Renal cortex interstitium (tissue), 15 donors: ENCODE data around the gene WBP2NL. TPM values are rescaled to one million over a fixed set of nuclear protein-coding genes. Genes with fewer than 3 reads are reported as not detected.
"Not testable (repeated sequence)": the region's sequence is repeated elsewhere in the genome, so short reads cannot be mapped to it uniquely, and the experiment has no call there.

Experiments used
- DNase-seq, 11 donors: peaks; one replicate each; pipeline ENCODE4 v3.0.0-alpha.2; 2013; ENCODE audit warnings: low read depth in 9 of 11, low spot score in 4 of 11; ENCODE audit errors: extremely low read depth in 1 of 11
- long read RNA-seq, 16 experiments: transcript quantifications; one replicate each; lab custom pipeline, GENCODE V29; 2026
- polyA plus RNA-seq, 3 donors: library from polyadenylated mRNA; unstranded; fragments of 120-200 nt; gene quantifications; one replicate each; pipeline ENCODE4 v1.2.1, GENCODE V29; 2013; ENCODE audit not compliant: insufficient read length in 3 of 3

Gene WBP2NL, protein sequence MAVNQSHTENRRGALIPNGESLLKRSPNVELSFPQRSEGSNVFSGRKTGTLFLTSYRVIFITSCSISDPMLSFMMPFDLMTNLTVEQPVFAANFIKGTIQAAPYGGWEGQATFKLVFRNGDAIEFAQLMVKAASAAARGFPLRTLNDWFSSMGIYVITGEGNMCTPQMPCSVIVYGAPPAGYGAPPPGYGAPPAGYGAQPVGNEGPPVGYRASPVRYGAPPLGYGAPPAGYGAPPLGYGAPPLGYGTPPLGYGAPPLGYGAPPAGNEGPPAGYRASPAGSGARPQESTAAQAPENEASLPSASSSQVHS
- polyA plus RNA-seq = 1 to 10 TPM; 3.3 to 7.4 (median 4.1) TPM
- long read RNA-seq, donor 1, partial matches to known transcripts = 0 of 1 reads
- long read RNA-seq, donor 1, other reads (novel, unspliced or antisense) = 0 of 1 reads
- long read RNA-seq, donor 2 = 0 reads
- long read RNA-seq, donor 3, partial matches to known transcripts = 40 of 48 reads
- long read RNA-seq, donor 3, other reads (novel, unspliced or antisense) = 7 of 48 reads
- long read RNA-seq, donor 4, partial matches to known transcripts = 18 of 21 reads
- long read RNA-seq, donor 4, other reads (novel, unspliced or antisense) = 0 of 21 reads
- long read RNA-seq, donor 5, partial matches to known transcripts = 42 of 52 reads
- long read RNA-seq, donor 5, other reads (novel, unspliced or antisense) = 10 of 52 reads
- long read RNA-seq, donor 6 = 0 reads
- long read RNA-seq, donor 7, partial matches to known transcripts = 0 of 5 reads
- long read RNA-seq, donor 7, other reads (novel, unspliced or antisense) = 5 of 5 reads
- long read RNA-seq, donor 8, partial matches to known transcripts = 0 of 1 reads
- long read RNA-seq, donor 8, other reads (novel, unspliced or antisense) = 0 of 1 reads
- long read RNA-seq, donor 9, partial matches to known transcripts = 9 of 9 reads
- long read RNA-seq, donor 9, other reads (novel, unspliced or antisense) = 0 of 9 reads
- long read RNA-seq, donor 10, partial matches to known transcripts = 32 of 32 reads
- long read RNA-seq, donor 10, other reads (novel, unspliced or antisense) = 0 of 32 reads
- long read RNA-seq, donor 11 = 0 reads
- long read RNA-seq, donor 12 = 0 reads
- long read RNA-seq, donor 13, partial matches to known transcripts = 7 of 7 reads
- long read RNA-seq, donor 13, other reads (novel, unspliced or antisense) = 0 of 7 reads
- long read RNA-seq, donor 14, partial matches to known transcripts = 0 of 6 reads
- long read RNA-seq, donor 14, other reads (novel, unspliced or antisense) = 6 of 6 reads
- long read RNA-seq, donor 15, partial matches to known transcripts = 8 of 8 reads
- long read RNA-seq, donor 15, other reads (novel, unspliced or antisense) = 0 of 8 reads
- long read RNA-seq, donor 16, partial matches to known transcripts = 52 of 64 reads
- long read RNA-seq, donor 16, other reads (novel, unspliced or antisense) = 12 of 64 reads

DNA sequence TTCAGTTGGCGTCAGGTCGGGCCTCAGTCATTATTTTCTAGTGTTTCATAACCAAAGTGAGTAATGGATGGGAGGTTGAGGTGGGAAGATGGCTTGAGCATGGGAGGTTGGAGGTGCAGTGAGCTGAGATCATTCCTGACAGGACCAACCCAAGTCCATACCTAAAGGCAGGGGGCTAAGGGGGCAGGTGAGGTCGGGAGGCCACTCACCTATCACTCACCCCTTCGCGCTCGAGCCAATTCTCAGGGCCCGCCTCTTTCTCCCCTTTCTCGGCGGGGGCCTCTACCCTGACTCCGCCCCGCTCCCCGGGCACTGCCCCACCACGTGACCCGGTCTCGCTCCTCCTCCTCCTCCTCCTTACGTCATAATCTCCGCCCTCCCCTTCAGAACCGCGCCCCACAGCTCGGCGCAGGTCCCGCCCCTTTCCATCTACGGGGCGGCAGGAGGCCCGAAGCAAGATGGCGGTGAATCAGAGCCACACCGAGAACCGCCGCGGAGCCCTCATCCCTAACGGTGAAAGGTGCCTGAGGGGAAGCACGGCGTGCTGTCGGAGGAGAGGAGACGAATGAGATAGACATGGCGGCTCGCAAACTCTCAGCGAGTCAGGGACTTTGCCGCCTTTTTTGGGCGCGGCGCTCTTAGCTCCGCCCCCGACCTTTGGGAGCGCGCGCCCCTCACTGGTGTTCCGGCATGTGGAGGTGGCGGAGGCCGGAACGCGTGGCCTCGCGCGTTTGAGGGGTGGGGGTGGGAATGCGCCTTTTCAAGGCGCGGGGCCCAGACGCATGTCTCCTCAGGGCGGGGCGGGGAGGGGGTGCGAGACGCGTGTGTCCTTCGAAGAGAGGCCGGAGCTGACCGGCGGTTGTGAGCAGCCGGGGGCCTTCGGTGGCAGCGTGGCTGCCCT, at the start of gene WBP2NL:
TSS of gene WBP2NL (plus strand) at position 428 of the 901 bp plus-strand sequence. CDS start at position 459, 31 bp downstream.
- DNase-seq = peak in 10 of 11 donors; percentile 55 to 75 (median 66)

DNA sequence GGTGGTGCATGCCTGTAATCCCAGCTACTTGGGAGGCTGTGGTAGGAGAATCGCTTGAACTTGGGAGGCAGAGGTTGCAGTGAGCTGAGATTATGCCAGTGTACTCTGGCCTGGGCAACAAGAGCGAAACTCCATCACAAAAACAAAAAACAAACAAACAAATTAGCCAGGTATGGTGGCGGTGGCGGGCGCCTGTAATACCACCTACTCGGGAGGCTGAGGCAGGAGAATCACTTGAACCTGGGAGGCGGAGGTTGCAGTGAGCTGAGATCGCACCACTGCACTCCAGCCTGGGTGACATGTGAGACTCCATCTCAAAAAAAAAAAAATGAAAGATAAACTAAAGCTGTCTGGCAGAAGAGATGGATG, 49.7 kb upstream of the WBP2NL start:
- DNase-seq = not testable (repeated sequence)

DNA sequence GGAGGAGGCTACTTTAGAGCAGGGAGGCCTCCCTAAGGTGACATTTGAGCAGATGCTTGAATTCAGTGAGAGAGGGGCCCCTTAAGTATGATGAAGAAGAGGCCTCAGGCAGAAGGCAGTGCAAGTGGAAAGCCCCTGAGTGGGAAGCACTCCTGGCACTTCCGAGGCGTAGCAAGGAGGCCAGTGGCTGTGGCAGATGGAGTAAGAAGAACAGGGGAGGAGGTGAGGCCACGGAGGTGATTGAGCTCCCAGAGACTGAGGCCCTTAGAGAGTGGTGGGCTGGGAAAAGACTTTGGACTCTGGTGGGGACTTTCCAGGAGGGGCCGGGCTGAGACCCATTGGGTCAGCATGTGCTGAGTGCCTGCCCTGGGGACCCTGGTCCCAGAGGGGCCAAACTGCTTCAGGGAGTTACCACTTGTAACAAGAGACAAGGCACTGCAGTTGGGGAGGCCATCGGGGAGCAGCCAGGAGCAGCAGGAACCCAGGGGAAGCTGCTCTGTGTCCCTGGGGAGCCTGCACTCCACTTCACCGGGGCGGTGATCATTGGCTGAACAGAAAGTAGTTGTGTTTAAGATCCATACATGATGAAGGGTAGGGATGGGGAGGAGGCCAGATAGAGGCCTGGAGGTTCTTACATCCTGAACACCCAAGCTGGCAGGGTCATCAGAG, 49.2 kb upstream of the WBP2NL start:
- no peak for DNase-seq

DNA sequence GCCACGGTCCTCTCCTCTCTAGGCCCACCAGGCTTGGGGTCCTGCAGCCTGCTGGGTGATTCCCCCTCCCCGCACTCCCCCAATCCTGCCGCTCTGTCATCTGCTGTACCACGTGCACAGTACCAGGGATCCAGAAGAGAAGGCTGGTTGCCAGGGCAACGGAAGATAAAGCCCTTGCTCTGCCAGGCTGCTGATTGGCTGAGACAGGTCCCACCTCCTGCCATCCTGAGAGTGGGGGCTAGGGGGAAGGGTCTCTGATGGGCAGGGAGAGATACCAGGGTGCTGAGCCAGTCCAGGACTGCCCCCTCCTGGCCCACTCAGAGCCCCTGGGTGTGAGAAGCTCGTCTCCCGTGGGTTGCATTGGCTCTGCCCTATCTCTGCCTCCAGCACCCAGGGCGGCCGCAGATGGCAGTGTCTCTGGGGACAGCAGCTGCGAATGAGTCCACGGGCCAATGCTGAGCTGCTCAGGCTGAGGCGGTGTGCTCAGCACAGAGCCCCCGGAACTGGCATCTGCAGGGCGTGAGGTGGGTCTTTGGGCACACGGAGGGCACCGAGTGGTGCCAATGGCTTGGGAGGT, 46.6 kb upstream of the WBP2NL start, which contains the start of gene SMIM45:
TSS of gene SMIM45 (plus strand) at position 253 of the 577 bp plus-strand sequence.
- no peak for DNase-seq

DNA sequence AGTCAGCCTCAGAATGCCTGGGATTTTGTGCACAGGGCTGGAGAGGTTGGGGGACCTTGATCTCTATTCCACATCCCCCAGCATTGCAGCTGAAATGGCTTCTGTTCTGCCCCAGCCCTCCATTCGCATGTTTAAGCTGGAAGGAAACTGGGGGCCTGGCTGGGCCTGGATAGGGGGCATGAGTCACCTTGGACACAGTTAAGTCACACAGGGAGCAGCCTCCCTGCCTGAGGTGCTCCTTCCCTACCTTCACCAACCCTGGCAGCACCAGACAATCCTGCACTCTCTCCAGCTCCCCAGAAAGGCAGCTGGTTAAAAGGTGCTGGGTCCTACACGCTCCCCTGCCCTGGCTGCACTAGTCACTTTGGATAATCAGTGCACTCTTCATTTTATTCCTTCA, 45.9 kb upstream of the WBP2NL start:
- DNase-seq = no peak

DNA sequence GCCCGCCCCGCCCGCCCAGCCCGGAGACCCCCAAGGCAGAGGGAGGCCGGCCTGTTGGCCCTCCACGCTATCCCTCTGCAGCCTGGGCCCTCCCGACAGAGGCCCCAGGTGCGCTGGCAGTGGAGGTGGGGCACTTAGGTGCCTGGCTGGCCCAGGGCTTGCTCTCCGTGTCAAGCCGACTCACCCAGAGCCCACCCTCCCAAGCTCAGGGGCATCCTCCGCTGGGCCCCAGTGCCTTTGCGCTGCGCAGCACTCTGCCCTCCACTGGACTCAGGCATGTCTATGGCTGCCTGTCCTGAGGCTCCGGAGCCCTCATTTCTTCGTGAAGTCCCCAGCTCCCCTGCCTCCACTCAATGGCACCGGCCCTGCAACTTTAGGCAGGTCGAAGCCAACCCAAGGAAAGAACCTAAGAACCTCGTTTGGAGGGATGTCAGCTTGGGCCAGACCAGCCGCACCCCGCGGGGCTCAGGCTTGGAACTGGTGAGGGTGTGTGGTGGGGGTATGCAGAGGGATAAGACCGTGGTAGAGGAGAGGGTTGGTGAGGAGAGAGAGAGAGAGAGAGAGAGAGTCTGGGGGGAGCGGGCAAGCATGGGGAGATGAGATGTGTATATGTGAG, 40.5 kb upstream of the WBP2NL start:
- no peak for DNase-seq

DNA sequence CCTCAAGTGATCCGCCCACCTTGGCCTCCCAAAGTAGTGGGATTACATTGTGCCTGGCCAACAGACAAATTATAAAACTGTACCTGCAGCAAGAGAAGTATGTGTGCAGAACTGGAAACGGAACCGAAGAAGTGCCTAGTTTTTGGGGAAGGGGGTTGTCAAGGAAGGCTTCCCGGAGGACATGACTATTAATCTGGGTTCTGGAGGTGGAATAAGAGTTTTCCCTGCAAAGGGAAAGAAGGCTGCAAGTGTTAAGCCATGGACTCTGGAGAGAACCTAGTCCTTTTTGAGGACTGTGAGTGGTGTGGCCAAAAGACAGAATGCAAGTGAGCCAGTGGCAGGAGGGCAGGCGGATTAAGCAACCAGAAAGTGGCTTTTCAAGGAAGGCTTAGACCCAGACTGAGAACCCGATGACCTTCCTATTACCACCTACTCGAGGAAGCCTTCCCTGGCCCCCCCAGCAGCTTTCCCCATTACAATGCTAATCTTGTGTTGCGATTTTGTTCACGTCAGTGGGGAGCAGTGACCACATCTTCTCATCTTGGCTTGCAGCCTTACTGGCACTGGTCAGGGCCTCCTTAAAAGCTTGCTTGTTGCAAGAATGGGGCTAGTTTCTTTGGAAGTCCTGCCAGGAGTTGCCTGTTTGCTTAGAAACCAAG, 35.0 kb upstream of the WBP2NL start:
- no peak for DNase-seq

DNA sequence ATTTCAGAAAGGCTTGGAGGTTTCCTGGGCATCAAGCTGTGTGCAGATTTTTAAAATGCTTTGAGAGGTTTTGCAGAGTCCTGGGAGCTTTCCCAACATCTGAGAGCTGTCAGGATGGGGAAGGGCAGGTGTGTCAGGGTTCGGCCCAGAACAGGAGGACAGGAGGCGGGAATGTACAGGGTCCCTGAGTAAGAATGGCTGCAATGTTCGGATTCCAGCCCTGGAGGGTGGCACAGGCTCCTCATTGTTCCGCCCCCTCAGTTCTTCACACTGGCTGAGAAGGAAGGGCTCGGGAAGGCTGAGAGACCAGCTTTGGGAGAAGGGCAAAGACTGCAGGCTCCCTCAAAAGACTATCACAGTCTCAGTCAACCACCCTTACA, 34.5 kb upstream of the WBP2NL start:
- no peak for DNase-seq

DNA sequence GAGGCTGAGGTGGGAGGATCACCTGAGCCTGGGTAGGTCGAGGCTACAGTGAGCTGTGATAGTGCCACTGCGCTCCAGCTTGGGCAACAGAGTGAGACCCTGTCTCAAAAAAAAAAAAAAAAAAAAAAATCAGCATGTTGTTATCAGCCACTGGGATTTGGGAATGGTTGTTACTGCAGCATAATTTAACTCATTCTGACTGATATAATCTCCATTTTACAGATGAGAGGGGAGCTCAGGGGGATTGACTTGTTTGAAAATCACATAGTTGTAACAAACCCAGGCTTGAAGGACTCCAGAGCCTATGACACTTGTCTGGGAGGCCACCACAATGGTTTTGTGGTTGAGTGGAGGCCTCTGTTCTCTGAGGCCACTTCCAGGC, 32.4 kb upstream of the WBP2NL start:
- no peak for DNase-seq

DNA sequence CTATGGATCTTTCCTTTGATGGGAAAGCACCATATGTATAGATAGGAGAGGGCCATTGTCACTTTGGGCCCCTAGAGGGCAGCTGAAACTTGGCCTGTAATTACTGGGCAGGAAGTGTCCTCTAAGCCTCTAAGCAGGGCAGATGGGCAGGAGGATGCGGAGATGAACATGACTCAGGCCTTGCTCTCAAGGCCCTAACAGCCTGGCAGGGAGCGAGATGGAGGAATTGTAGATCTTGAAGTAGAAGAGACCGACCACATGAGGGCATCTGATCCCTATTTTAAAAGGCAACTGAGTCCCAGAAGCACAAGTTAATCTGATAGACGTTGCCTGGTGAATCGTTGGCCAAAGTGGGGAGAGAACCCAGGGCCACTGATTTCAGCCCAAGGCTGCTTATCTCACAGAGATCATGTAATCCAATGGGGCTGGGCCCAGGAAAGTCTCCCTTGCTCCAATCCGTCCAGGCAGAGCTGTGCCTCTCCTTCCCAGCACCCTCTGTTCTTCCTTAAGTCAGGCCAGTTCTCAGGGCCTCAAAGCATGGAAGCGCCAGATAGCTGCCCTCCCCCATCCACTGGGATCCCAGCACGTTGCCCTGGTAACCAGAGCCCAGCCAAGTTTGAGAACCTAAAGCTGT, 31.9 kb upstream of the WBP2NL start:
- DNase-seq = peak in 1 of 11 donors; percentile 34

DNA sequence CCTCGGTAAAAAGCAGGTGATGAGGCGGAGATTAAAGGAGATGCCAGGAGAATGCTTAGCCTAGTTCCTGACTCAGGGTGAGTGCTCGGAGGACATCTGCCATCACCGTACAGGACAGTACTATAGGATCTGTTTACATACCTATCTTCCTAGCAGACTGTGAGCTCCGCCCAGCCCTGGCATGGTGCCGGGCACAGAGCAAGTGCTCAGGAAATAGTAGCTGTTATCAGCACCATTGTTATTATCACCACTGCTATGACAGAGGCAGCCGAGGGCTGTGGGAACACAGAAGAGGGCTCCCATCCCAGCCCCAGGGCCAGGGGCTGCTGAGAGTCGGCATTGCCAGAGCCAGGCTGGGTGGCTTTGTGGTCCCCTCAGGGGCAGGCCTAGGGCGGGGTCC, 30.0 kb upstream of the WBP2NL start:
- DNase-seq = no peak

DNA sequence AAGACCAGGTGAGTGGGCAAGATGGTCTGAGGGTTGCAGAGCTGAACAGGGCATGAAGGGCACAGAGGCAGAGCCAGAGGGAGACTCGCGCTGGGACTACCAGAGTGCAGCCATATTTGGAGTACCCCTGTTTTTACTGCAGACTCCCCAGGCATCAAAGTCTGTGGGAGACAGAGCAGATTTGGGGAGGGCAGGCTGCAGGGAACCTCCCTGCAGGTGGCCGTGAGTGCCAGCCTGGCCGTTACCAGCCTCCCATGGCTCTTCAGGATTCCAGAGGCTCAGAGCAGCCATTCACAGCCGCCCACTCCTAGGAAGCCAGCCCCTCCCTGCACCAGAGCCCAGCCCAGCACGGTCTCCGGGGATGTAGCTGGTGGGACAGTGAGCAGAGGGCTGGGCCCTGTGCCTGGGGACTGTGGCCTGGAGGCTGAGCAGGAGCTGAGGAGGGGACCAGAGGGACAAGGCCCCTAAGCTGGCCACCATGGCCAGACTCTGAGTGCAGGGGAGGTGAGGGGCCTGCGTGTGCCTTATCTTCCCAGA, 29.4 kb upstream of the WBP2NL start, which contains the start of gene SEPTIN3:
TSS of gene SEPTIN3 (plus strand) at position 334 of the 537 bp plus-strand sequence. CDS start 2,050 bp downstream, outside the sequence.
- DNase-seq = no peak

DNA sequence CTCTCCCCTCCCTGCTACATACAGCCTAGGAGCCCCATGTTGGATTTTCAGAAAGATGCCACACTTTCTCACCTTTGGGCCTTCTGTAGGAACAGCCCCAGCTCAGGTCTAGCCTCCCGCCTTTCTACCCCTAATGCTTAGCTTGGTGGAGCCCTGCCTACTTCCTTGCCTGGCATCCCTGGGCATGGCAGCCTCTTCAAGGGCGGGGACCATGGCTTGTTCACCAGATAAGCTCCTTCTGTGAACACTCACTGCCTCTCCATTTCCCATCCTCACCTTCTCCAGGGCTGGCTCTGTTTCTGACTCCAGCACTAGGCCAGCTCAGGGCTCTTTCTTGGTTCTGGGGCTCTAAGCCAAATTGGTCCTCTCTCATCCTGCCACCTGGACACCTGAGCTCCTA, 28.0 kb upstream of the WBP2NL start:
- DNase-seq = no peak

DNA sequence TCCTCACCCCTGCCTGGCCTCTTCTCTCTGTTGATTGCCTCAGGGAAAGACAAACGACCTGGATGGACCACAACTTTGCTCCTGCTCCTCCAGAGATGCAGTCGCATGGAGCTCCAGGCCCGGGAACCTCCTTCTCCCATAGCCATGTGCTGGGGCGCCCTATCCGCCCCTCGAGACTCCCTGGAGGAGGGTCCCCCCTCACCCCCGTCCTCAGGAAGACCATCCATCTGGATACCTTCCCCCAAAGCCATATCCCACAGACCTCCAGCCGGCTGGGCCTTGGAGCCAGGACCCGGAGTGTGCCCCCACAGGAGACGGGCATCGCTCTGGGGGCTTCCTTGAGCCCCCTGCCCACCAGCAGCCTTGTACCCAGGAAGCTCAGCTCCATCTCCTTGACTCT, 27.2 kb upstream of the WBP2NL start:
- DNase-seq = no peak

DNA sequence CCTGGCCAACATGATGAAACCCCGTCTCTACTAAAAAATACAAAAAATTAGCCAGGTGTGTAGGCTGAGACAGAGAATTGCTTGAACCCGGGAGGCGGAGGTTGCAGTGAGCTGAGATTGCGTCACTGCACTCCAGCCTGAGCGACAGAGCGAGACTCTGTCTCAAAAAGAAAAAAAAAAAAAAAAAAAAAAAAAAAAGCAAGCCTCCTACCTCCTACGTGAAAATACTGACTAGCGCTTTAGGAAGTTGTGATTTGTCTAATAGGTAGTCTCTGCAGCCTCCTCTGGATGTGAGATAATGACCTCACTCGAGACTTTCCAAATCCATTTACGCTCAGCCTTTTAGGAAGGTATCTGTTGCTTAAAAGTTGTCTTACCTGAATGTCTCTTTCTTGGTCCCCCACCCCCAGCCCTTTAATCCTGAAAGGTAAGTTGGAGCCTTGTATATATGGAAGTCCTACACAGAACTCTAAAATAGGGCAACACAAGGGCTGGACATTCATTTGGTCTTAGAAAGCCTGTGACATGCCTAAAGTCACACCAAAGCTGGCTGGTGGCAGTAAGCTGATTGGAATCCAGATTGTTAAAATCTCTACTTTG, 23.8 kb upstream of the WBP2NL start:
- DNase-seq = no peak
